Nucleus accumbens (tissue), 56 donors: ENCODE results near the gene RASIP1.
"Not testable (repeated sequence)": the region's sequence is repeated elsewhere in the genome, so short reads cannot be mapped to it uniquely, and the experiment has no call there.

ENCODE experiments used
- DNase-seq, 56 donors: peaks; one replicate each; lab custom pipeline; 2025; lab: John Stamatoyannopoulos, UW

RASIP1 gene, protein sequence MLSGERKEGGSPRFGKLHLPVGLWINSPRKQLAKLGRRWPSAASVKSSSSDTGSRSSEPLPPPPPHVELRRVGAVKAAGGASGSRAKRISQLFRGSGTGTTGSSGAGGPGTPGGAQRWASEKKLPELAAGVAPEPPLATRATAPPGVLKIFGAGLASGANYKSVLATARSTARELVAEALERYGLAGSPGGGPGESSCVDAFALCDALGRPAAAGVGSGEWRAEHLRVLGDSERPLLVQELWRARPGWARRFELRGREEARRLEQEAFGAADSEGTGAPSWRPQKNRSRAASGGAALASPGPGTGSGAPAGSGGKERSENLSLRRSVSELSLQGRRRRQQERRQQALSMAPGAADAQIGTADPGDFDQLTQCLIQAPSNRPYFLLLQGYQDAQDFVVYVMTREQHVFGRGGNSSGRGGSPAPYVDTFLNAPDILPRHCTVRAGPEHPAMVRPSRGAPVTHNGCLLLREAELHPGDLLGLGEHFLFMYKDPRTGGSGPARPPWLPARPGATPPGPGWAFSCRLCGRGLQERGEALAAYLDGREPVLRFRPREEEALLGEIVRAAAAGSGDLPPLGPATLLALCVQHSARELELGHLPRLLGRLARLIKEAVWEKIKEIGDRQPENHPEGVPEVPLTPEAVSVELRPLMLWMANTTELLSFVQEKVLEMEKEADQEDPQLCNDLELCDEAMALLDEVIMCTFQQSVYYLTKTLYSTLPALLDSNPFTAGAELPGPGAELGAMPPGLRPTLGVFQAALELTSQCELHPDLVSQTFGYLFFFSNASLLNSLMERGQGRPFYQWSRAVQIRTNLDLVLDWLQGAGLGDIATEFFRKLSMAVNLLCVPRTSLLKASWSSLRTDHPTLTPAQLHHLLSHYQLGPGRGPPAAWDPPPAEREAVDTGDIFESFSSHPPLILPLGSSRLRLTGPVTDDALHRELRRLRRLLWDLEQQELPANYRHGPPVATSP

DNA sequence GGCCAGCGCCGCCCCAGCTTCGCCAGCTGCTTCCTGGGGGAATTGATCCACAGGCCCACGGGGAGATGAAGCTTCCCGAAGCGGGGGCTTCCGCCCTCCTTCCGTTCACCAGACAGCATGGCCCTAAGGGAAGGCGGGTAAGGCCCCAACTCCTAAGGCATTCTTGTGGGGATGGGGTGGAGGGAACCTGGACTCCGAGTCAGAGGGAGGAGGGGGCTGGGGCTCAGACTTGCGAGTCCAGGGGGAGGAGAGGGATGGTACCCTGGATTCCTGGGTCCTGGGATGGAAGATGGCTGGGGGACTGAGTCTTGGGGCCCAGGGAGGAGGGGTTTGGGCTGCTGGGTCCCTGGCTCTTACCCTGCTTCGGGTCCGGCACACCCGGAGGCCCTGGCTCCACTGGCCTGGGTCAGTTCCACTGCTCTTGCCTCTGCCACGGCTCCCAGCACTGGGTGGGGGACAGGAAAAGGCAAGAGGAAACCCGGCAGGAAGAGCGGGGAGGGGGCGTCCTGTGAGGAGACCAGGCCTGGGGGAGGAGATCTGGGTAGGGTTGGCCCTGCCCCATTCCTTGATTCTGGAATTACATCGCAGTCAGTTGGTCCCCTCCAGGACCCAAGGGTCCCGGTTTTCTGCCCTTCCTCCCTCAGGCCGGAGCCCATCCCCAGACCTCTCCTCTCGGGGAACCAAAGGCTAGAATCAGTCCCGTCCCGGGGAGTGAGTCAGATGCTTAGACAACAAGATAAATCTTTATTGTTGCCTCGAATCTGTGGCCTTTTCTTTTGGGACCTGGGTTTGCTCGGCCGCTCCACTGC lies at the start of gene RASIP1:
Gene RASIP1 (minus strand): TSS at position 447 of the 809 bp plus-strand sequence. CDS start 328 bp downstream, at position 119.
- DNase-seq: no peak

DNA sequence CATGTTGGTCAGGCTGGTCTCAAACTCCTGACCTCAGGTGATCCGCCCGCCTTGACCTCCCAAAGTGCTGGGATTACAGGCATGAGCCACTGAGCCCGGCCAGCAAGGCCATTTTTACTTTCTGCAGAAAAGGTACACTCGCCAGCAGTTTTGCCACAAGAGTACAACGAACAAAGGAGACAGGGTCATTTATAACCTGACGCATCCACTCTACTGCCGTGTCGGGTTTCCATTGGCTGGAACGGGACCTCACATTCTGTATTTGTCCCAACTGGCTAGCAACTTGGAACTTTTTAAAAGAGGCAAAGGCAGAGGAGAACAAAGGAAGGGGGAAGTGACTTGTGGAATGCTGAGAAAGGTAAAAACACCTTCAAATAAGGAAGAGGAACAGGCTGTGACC lies 46.9 kb upstream of the RASIP1 start:
- DNase-seq: not testable (repeated sequence)

DNA sequence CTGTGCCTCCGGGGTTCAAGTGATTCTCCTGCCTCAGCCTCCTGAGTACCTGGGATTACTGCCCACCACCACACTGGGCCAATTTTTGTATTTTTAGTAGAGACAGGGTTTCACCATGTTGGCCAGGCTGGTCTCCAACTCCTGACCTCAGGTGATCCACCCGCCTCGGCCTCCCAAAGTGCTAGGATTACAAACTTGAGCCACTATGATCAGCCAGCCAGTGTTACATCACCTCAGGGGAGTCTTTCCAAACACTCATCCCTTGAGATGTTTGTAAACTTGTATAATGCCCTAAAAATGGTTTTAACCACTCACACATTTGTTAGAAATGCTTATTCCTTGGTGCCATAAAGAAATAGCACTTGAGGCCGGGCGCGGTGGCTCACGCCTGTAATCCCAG lies 46.0 kb upstream of the RASIP1 start:
- not testable (repeated sequence) for DNase-seq

DNA sequence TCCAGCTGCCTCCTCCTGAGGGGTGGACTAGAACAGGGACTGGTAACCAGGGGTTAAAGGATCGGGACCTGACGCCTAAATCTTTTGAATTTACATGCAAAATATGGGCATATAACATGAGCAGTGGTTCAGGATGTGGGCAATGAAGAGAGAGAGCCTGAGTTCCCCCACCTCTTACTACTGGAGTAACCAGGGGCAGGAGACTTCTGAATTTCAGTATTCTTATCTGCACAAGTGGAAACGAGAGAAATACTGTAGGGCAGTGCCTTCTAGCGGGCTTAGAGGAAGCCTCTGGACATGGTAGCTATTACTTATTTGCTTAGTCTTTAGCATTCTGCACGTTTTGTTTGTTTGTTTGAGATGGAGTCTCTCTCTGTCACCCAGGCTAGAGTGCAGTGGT lies 44.1 kb upstream of the RASIP1 start:
- no peak for DNase-seq

DNA sequence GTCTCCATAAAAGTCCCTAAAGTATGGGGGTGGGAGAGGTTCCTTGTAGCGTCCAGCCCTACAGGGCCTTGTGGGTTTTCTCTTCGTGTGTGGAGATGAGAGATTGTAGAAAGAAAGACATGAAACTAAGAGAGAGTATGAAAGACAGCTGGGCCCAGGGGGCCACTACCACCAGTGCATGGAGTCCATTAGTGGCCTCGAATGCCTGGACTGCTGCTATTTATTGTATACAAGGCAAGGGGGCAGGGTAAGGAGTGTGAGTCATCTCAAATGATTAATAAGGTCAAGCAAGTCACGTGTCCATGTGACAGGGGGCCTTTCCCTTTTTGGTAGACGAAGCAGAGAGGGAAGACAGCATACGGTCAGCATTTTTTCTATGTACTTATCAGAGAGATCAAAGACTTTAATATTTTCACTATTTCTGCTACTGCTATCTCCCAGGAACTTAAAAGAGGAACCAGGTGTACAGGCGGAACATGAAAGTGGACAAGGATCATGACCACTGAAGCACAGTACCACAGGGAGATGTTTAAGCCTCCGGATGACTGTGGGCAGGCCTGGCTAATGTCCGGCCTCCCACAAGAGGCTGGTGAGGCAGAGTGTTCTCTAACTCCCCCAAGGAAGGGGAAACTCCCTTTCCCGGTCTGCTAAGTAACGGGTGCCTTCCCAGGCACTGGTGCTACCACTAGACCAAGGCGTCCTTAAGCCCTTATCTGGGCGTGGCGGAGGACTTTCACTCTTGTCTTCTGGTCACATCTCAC lies 40.4 kb upstream of the RASIP1 start:
- no peak for DNase-seq

DNA sequence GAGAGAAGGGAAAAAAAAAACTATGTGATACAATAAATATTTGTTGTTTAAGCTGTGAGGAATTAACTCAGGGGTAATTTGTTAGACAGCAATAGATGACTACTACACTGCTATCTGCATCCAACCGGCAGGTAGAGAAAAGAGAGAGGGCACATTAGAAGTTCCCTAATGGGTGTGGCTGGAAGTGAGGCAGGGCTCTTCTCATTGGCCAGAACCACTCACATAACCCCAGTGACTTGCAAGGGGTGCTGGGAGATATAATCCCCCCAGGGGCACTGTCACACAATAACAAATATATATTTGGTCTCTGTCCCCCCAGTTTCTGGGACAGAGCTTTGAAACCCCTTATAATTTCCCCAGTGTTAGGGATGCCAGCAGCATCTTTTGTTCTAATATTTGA lies 39.2 kb upstream of the RASIP1 start:
- no peak for DNase-seq

DNA sequence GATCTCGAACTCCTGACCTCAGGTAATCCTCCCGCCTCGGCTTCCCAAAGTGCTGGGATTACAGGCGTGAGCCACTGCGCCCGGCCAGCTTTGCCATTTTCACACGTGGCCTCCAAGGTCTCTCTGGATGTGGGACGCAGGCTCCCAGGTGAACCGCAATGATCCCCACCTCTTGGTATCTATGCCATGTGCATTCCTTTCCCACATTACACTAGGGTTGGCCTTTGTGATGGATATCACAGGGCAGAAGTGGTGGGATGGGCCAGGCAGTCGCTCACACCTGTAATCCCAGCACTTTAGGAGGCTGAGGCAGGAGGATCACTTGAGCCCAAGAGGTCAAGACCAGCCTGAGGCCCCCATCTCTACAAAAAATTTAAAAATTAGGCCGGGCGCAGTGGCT lies 37.3 kb upstream of the RASIP1 start:
- DNase-seq: no peak

DNA sequence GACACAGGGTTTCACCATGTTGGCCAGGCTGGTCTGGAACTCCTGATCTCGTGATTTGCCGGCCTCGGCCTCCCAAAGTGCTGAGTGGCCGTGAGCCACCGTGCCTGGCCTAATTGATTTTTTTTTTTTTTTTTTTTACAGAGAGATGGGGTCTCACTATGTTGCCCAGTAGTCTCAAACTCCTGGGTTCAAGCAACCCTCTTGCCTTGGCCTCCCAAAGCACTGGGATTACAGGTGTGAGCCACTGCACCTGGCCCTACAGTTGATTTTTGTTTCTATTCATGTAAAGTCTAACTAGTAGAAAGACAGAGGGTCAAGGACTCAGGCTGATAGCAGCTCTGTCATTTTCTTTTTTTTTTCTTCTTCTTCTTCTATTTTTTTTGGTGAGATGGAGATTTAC lies 36.7 kb upstream of the RASIP1 start:
- no peak for DNase-seq

DNA sequence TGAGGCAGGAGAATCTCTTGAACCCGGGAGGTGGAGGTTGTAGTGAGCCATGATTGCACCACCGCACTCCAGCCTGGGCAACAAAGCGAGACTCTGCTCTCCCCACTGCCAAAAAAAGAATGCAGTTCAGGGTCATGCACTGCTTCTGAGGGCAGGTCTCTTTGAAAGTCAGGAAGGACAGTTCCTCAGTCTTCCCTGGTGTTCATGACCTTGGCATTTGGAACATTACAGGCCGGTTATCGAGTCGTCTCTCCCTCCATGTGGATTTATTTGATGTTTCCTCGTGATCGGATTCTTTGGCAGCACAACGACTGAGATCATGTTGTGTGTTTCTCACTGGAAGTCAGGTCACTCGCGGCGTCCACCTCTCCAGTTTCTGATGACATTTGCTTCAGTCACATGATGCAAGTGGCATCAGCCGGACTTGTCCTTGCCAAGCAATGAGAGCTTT lies 32.1 kb upstream of the RASIP1 start:
- DNase-seq: no peak

DNA sequence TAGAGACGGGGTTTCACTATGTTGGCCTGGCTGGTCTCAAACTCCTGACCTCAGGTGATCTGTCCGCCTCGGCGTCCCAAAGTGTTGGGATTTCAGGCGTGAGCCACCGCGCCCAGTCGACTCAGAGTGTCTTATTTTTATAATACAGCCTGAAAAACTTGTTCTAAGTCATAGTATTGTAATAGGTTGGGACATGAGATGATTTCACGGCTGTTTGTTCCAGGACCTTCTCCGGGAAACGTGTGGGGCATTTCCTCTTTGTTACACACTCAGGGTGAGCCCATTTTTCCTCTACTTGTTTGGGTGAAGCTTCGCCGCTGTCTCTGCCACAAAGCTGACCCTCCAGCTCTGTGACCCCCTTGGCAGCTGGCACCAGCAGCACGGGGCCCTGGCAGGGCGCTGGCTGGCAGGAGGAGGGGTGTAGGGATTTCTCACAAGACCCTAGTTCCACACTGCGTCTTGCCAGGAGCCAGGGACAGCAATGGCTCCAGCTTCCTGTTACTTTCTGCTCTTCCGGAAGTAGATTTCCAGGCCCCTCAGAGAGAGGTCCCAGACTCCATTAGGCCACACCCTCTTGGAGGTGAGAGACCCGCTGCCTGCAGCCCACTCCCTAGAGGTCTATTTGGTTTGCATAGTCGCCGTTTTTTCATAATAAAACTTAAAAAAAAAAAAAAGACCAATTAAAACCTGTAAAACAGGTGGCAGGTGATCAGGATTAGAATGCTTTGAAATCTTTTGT lies 30.5 kb upstream of the RASIP1 start:
- DNase-seq: no peak

DNA sequence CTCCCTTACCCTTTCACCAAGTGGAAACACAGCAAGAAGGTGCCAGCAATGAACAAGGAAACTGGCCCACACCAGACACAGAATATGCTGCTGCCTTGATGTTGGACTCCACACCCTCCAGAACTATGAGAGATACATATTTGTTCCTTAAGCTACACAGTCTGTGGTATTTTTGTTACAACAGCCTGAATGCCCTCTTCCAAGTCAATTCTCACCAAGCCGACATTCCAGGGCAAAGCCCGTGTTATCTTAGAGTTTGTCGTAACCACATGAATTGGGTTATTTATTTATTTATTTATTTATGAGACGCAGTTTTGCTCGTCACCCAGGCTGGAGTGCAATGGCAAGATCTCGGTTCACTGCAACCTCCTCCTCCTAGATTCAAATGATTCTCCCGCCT lies 29.9 kb upstream of the RASIP1 start:
- no peak for DNase-seq

DNA sequence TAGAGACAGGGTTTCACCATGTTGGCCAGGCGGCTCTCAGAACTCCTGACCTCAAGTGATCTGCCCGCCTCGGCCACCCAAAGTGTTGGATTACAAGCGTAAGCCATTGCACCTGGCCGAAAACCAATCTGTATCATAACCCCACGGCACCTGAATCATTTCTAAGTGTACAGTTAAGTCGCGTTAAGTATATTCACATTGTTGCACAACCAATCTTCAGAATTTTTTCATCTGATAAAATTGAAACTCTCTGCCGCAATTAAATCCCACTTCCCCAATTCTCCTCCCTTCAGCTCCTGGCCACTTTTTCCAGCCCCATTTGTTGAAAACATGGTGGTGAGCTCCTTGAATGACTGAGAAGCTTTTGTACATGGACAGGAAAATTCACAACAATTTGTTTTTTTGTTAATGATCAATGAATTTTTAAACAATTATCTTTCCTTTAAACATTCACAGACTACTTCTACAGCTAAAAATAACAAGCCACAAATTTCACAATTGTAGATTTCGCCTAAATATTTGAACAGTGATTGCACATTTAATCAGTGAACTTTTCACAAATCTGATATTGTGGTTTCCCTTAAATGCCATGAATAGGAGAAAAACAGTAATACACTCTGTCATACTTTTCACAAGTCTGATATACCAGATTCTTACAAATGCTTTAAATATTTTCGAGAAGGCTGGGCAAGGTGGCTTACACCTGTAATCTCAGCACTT lies 28.7 kb upstream of the RASIP1 start:
- no peak for DNase-seq

DNA sequence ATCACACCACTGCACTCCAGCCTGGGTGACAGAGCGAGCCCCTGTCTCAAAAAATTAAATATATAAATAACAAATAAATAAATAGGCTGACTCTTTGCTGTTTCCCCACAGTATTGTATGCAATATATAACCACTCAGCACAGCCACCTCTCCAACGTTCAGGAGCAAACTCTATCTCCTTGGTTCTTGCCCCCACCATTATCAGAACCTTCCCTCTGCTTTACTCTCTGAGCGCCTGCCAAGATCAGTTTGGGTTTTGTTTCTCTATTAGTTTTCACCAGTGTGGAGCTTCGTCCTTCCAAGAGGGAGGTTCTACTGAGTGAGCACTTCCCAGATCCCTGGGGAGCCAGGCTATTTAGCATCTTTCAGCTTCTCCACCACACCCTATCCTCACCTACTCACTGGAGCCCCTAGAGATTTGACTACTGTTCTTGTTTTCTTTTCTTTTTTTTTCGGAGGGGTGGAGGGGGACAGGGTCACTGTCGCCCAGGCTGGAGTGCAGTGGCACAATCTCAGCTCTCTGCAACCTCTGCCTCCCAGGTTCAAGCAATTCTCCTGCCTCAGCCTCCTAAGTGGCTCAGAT lies 27.9 kb upstream of the RASIP1 start:
- not testable (repeated sequence) for DNase-seq

DNA sequence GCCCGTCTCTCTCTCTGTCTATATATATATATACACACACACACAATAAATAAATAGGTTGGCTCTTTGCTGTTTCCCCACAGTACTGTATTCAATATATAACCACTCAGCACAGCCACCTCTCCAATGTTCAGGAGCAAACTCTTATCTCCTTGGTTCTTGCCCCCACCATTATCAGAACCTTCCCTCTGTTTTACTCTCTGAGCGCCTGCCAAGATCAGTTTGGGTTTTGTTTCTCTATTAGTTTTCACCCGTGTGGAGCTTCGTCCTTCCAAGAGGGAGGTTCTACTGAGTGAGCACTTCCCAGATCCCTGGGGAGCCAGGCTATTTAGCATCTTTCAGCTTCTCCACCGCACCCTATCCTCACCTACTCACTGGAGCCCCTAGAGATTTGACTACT lies 25.4 kb upstream of the RASIP1 start:
- DNase-seq: not testable (repeated sequence)

DNA sequence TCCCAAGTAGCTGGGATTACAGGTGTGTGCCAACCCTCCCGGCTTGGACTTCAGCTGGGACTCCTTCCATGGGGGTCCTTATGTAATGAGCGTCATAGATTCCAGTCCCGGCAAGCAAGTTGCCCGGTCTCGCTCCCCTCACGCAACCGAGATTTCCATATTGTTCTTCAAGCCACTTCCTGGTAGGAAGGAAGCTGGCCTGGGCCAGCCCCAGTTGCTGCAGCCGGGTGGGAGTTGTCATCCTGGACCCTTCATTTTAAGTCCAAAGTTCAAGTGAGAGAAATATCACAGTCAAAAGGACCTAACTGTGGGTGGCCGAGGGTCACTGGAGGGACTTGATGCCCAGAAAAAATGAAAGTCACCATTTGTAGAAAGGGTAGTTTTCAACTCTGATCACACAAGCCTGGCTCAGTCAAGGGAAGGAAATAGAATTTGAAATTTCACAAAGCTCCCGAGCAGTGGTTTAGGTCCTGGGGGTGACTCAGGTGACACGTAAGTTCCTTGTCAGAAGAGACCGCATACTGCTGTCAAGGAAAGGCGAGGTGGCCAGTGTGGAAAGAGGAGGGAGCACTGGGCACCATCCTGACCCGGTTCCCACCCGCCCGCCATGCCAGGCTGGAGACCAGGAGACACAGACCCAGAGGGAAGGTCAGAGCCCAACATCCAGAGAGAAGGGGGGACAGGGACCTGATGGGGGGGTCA lies 20.2 kb upstream of the RASIP1 start:
- DNase-seq: no peak

DNA sequence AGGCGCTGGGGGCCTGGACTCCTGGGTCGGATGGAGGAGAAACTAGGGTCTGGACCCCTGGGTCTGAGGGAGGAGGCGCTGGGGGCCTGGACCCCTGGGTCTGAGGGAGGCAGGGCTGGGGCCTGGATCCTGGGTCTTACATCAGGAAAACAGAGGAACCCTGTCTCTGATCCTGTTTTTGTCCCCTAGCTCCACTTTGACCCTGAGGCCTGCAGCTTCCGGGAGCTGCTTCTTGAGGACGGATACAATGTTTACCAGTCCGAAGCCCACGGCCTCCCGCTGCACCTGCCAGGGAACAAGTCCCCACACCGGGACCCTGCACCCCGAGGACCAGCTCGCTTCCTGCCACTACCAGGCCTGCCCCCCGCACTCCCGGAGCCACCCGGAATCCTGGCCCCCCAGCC lies 17.3 kb upstream of the RASIP1 start:
- DNase-seq: no peak

DNA sequence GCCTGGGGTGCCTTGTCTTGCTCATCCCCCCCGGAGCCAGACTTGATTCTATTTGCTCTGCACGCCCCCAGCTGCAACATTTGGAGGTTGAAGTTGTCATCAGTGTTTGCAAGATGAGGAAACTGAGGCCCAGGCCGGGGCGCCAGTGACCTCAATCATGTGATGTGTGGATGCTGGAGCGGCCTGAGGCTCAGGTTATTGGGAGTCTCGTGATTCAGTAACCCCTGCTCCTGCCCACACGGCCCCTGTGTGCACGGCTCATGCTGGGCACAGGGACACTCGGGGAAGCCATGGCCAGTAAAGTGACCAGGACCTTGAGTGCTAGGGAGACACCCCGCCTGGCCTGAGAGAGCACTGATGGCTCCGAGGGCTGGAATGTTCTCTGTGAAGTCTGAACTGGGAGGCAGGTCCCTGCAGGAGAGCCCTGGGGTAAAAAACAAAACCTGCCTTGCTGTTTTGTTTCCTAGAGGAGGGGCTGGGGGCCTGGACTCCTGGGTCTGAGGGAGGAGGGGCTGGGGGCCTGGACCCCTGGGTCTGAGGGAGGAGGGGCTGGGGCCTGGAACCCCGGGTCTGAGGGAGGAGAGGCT lies 16.8 kb upstream of the RASIP1 start:
- DNase-seq: no peak
